GM18498 (cell line): ENCODE measurements around the gene PEX1.
"Not testable (repeated sequence)": the region's sequence is repeated elsewhere in the genome, so short reads cannot be mapped to it uniquely, and the experiment has no call there.

Experiments
- ATAC-seq: cut with Tn5 transposase; IDR thresholded peaks from one replicate; pipeline ENCODE4 v1.9.1; 2021; ENCODE audit warnings: mild to moderate bottlenecking, moderate library complexity; ENCODE audit not compliant: unreplicated experiment

PEX1 gene

GRCh38 chr7:92506363-92506762, 22.0 kb downstream of the PEX1 start:
- no peak for ATAC-seq

- ATAC-seq, result no peak
Measured at GRCh38 chr7:92504563-92504962, 23.8 kb downstream of the PEX1 start.

DNA sequence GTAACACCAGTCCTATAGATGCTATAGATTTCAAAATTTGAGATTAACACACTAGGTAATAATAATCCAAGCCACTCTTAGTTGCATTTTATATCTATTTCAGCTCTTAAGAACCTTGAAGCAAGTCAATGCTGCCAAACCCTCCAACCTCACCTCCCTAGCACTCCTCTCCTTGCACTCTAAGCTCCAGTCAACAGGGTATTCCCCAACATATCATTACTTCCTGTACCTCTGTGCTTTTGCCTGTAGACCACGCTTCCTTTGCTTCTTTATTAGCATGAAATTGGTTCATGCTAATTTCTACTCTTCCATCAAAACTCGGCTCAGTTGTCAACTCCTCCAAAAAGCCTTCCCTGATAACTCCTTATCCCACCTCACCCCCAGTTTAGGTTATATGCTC, 24.6 kb downstream of the PEX1 start:
- ATAC-seq, result no peak

GRCh38 chr7:92498557-92498956, 29.8 kb downstream of the PEX1 start:
- no peak for ATAC-seq

GRCh38 chr7:92496876-92497275, 31.4 kb downstream of the PEX1 start:
- ATAC-seq, result no peak

- ATAC-seq, result no peak
Measured at GRCh38 chr7:92489634-92490033, 38.7 kb downstream of the PEX1 start.

DNA sequence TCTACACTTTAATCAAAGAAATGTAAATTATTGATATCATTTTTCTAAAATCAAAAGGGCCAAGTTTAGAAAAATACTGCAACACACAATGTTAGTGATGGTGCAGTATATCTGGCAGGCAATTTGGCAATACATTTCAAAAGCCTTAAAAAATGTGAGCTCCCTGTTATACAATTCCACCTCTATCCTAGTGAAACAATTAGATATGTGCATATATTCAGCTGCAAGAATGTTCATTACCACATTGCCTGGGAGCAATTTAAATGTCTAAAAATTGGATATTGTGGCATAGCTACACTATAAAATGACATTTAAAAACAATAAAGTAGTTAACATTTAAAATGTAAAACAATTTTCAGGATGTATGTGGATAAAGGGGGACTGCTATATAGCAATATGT, 40.5 kb downstream of the PEX1 start:
- no peak for ATAC-seq

DNA sequence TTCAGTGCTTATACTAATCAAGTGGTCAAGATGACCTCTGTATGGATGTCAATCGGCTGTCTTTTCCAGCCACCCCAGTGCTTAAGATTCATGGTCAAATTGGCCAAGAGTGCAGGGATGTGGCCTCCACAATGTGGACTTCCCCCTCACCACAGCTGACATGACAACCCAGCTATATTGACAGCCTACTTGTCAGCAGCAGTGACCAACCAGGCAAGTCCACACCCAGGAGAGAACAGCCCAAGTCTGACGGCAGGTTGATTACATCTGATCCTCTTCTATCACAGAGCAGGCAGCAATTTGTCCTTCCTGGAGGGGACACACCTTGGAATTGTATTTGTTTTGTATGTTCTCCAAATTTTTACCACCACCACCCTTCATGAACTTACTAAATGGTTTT, 42.3 kb downstream of the PEX1 start:
- ATAC-seq, result no peak

GRCh38 chr7:92485267-92485892, 42.9 kb downstream of the PEX1 start:
- no peak for ATAC-seq

- not testable (repeated sequence) for ATAC-seq
Measured at GRCh38 chr7:92484226-92484625, 44.1 kb downstream of the PEX1 start.

DNA sequence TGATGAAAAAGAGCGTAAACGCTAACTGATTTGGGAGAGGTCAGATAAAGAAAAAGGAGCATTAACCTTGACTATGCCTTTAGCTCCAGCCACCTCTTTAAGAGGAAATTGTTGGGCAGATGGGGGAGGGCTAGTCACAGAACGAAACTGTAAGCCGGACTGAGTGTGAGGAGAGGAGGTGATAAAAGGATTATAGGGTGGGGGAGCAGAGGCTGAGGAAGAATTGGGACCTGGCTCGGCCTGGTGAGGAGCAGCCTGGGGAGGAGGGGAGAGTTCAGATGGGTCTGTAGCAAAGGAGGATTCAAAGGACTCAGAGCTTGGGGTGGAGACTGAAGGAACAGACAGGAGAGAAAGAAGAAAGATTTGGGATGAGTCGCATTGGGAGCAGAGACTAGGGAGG, 44.7 kb downstream of the PEX1 start:
- ATAC-seq, result not testable (repeated sequence)

GRCh38 chr7:92479146-92479545, 49.2 kb downstream of the PEX1 start:
- ATAC-seq, result not testable (repeated sequence)

- no peak for ATAC-seq
Measured at GRCh38 chr7:92478711-92479110, 49.6 kb downstream of the PEX1 start.

GRCh38 chr7:92478095-92478494, 50.2 kb downstream of the PEX1 start:
- ATAC-seq, result no peak

GRCh38 chr7:92477681-92478080, 50.6 kb downstream of the PEX1 start, which contains the start of gene ERVW-1:
ERVW-1 (minus strand) TSS chr7:92477946; CDS start chr7:92470381, 7,565 bp downstream.
- ATAC-seq, result not testable (repeated sequence)

- ATAC-seq, result not testable (repeated sequence)
Measured at GRCh38 chr7:92475851-92476590, 52.3 kb downstream of the PEX1 start.

GRCh38 chr7:92475261-92475770, 53.0 kb downstream of the PEX1 start:
- not testable (repeated sequence) for ATAC-seq

GRCh38 chr7:92473989-92474388, 54.3 kb downstream of the PEX1 start:
- not testable (repeated sequence) for ATAC-seq

- not testable (repeated sequence) for ATAC-seq
Measured at GRCh38 chr7:92468589-92468988, 59.7 kb downstream of the PEX1 start.

- no peak for ATAC-seq
Measured at GRCh38 chr7:92466682-92467081, 61.6 kb downstream of the PEX1 start.

DNA sequence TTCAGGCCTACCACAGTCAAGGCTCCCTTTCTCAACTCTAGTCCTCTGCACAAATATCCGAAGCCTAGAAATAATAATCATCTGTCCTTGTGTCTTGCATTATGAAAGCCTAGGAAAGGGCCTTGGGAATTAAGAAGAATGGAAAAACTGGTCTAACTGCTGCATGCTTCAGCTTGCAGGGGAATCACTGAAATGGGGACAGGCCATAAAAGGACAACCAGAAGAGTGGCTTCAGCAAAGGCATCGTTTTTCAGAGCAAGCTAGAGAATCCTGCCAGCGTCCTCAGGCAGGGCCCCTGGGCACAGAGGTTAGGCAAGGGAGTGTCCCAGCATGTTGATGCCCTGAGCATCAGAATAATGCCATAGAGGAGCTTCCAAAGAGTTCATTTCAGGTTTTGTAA, 63.8 kb downstream of the PEX1 start:
- ATAC-seq, result no peak

DNA sequence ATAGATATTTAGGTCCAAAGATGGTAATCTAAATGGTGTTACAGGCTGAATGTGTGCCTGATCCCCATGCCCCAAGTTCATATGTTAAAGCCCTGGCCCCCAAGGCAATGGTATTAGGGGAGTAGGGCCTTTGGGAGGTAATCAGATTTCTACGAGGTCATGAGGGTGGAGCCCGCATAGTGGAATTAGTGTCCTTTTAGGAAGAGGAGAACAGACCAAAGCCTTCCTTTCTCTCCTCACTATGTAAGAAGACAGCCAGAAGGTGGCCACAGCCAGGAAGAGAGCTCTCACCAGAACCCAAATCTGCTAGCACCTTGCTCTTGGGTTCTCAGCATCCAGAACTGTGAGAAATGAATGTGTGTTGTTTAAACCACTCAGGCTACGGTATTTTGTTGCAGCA, 65.8 kb downstream of the PEX1 start:
- ATAC-seq, result no peak
